Mesothelial cell of epicardium (in vitro differentiated cells): ENCODE measurements around the gene SMARCD2. TPM values are rescaled to one million over a fixed set of nuclear protein-coding genes. Genes with fewer than 3 reads are reported as not detected.

ENCODE experiments used
- DNase-seq, 2 experiments: peaks; one replicate each; pipeline ENCODE4 v3.0.0; 2021; ENCODE audit warnings: low spot score in 2 of 2; ENCODE audit not compliant: unreplicated experiment in 2 of 2
- H3K27ac Mint-ChIP-seq: 2 replicates; pipeline ENCODE4 v1.8.0; 2021; ENCODE audit warnings: mixed read lengths
- H3K27me3 Mint-ChIP-seq: 2 replicates; pipeline ENCODE4 v1.8.0; 2021; ENCODE audit warnings: low read depth, mixed read lengths
- H3K36me3 Mint-ChIP-seq: 2 replicates; pipeline ENCODE4 v1.8.0; 2021; ENCODE audit warnings: mixed read lengths
- H3K4me1 Mint-ChIP-seq: 2 replicates; pipeline ENCODE4 v1.8.0; 2021; ENCODE audit warnings: mixed read lengths
- H3K4me3 Mint-ChIP-seq: 2 replicates; pipeline ENCODE4 v1.8.0; 2021; ENCODE audit warnings: mild to moderate bottlenecking, moderate library complexity, mixed read lengths
- H3K9me3 Mint-ChIP-seq: 2 replicates; pipeline ENCODE4 v1.8.0; 2021; ENCODE audit warnings: mixed read lengths
- total RNA-seq: library from RNA; stranded (reverse); gene quantifications from 3 replicates; pipeline ENCODE4 v1.2.1, GENCODE V29; 2021
- TF ChIP-seq, protein P1 (sequence below): fragments of 200-600 bp; sonication (generic); IDR thresholded peaks from one replicate; pipeline ENCODE4 v1.5.0; 2021; ENCODE audit warnings: antibody characterized with exemption; ENCODE audit not compliant: unreplicated experiment

SMARCD2 gene
- total RNA-seq, 1 donor from 2014 or later, result 72.3 TPM

- Mint-ChIP-seq H3K4me3 (no peak overlapping the region), H3K36me3 (peaks cover 51% of the 10 kb centered on the region), H3K27ac (no peak overlapping the region), H3K4me1 (no peaks in the 10 kb centered on the region), H3K27me3 (no peaks in the 10 kb centered on the region), H3K9me3 (no peaks in the 10 kb centered on the region)
- TF ChIP-seq, protein P1, sequence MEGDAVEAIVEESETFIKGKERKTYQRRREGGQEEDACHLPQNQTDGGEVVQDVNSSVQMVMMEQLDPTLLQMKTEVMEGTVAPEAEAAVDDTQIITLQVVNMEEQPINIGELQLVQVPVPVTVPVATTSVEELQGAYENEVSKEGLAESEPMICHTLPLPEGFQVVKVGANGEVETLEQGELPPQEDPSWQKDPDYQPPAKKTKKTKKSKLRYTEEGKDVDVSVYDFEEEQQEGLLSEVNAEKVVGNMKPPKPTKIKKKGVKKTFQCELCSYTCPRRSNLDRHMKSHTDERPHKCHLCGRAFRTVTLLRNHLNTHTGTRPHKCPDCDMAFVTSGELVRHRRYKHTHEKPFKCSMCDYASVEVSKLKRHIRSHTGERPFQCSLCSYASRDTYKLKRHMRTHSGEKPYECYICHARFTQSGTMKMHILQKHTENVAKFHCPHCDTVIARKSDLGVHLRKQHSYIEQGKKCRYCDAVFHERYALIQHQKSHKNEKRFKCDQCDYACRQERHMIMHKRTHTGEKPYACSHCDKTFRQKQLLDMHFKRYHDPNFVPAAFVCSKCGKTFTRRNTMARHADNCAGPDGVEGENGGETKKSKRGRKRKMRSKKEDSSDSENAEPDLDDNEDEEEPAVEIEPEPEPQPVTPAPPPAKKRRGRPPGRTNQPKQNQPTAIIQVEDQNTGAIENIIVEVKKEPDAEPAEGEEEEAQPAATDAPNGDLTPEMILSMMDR, result no peak
- DNase-seq, result no peak
These were observed 22.6 kb downstream of the SMARCD2 start for GRCh38 chr17:63819585-63820537.

DNA sequence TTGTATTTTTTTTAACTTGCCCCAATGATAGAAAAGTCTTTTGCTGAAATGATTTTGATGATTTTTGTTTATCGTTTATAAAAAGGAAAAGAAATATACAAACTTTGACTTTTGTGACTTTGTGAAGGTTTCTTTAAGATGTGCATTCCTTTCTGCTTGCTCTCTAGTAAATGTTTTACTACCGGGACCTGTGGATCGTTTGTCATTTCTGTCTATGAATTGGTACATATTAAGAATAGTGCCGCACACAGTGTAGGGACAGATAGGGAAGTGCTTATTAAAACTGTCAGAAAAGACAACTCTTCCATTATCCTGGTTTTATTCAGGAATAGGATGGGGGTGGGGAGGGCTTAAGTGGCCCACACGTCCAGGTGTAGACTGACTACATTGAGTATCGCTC, 23.4 kb downstream of the SMARCD2 start:
- TF ChIP-seq, protein P1, result no peak
- Mint-ChIP-seq H3K27ac (no peak overlapping the region), H3K27me3 (no peaks in the 10 kb centered on the region), H3K36me3 (peaks cover 49% of the 10 kb centered on the region), H3K4me3 (no peak overlapping the region), H3K4me1 (no peaks in the 10 kb centered on the region), H3K9me3 (no peaks in the 10 kb centered on the region)
- no peak for DNase-seq

DNA sequence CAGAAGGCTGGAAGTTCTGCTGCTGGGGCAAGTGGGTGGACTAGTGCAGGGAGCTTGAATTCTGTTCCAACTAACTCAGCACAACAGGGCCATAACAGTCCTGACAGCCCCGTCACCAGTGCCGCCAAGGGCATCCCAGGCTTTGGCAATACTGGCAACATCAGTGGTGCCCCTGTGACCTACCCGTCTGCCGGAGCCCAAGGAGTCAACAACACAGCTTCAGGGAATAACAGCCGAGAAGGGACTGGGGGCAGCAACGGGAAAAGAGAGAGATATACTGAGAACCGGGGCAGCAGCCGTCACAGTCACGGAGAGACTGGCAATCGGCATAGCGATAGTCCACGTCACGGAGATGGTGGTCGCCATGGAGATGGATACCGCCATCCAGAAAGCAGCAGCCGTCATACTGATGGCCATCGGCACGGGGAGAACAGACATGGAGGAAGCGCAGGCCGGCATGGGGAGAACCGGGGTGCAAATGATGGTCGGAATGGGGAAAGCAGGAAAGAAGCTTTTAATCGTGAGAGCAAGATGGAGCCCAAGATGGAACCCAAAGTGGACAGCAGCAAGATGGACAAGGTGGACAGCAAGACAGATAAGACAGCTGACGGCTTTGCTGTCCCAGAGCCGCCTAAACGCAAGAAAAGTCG, 24.6 kb downstream of the SMARCD2 start:
- no peak for DNase-seq
- TF ChIP-seq, protein P1, result no peak
- Mint-ChIP-seq H3K4me1 (no peaks in the 10 kb centered on the region), H3K27me3 (no peaks in the 10 kb centered on the region), H3K9me3 (no peaks in the 10 kb centered on the region), H3K27ac (no peak overlapping the region), H3K4me3 (no peak overlapping the region), H3K36me3 (peaks cover 49% of the 10 kb centered on the region)

DNA sequence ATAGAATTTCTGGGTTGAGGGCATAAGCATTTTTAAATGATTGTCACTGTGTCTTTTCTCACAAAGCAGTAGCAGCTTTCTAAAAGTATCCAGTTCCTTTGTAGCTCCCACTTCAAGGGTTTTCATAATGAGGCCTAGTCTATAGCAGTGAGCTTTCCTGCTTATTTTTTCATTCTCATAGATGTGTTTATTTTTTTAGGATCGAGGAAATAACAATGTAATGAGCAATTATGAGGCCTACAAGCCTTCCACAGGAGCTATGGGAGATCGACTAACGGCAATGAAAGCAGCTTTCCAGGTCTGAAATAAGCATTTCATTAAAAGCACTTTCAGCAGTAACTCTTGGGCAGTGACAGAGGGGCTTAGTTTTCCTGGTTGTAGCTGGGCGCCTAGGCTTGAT, 25.8 kb downstream of the SMARCD2 start:
- peaks cover 53% of the 10 kb centered on the region for H3K36me3 Mint-ChIP-seq
- H3K27ac Mint-ChIP-seq, result no peak overlapping the region
- TF ChIP-seq, protein P1, result no peak

GRCh38 chr17:63816123-63816522, 26.4 kb downstream of the SMARCD2 start:
- TF ChIP-seq, protein P1, result no peak
- H3K27ac Mint-ChIP-seq, result no peak overlapping the region
- H3K4me1 Mint-ChIP-seq, result no peaks in the 10 kb centered on the region
- H3K27me3 Mint-ChIP-seq, result no peaks in the 10 kb centered on the region
- H3K36me3 Mint-ChIP-seq, result peaks cover 52% of the 10 kb centered on the region
- H3K9me3 Mint-ChIP-seq, result no peaks in the 10 kb centered on the region
- DNase-seq, result no peak
- no peak overlapping the region for H3K4me3 Mint-ChIP-seq

More for the DNA sequence above, 25.8 kb downstream of the SMARCD2 start:
- no peak overlapping the region for H3K4me3 Mint-ChIP-seq
- H3K4me1 Mint-ChIP-seq, result no peaks in the 10 kb centered on the region
- H3K9me3 Mint-ChIP-seq, result no peaks in the 10 kb centered on the region
- DNase-seq, result no peak
- H3K27me3 Mint-ChIP-seq, result no peaks in the 10 kb centered on the region
